RWPE1 (cell line): Measurements from ENCODE around the gene COX7B.
"Not testable (repeated sequence)": the region's sequence is repeated elsewhere in the genome, so short reads cannot be mapped to it uniquely, and the experiment has no call there.

ENCODE experiments used
- CTCF ChIA-PET: fragments of 350-600 bp; sonication (Branson Sonifier 250); formaldehyde crosslinking; extraction: SDS; loops from one replicate; lab custom pipeline; 2021; lab: Yijun Ruan, JAX
- POLR2A ChIA-PET: fragments of 400-600 bp; formaldehyde crosslinking; extraction: SDS; loops from one replicate; lab custom pipeline; 2020; ENCODE audit warnings: antibody characterized with exemption; ENCODE audit not compliant: low non-redundant PET; lab: Yijun Ruan, JAX
- DNase-seq: peaks from one replicate; pipeline ENCODE4 v3.0.0; 2012; ENCODE audit warnings: low spot score
- H3K27ac ChIP-seq: fragments of 450-650 bp; 2 replicates; pipeline ENCODE4 v1.5.1; 2017
- CTCF ChIP-seq: fragments of 450-650 bp; conservative IDR thresholded peaks from 2 replicates; pipeline ENCODE4 v1.5.1; 2017; ENCODE audit warnings: low read depth, mild to moderate bottlenecking

COX7B gene

GRCh38 chrX:77899081-77899828 lies at the start of gene COX7B:
Gene COX7B (plus strand): TSS chrX:77899468. CDS start chrX:77899554, 86 bp downstream.
- POLR2A ChIA-PET: no interaction called here

GRCh38 chrX:77875372-77875771 lies 23.9 kb upstream of the COX7B start:
- ChIA-PET POLR2A (no interaction called here), CTCF (no interaction called here)
- no peak for TF ChIP-seq CTCF
- DNase-seq: no peak
- H3K27ac ChIP-seq: no peak overlapping the region

More at GRCh38 chrX:77899081-77899828, at the start of gene COX7B:
- CTCF ChIA-PET: interaction anchor here (0.5 to 1.9 kb wide), 4 partner anchors 109 to 194 kb away, joined by 3 to 6 read pairs (median 3); no protein-coding TSS in a partner anchor
- DNase-seq: peak; percentile 65
- TF ChIP-seq CTCF: peak; percentile 40
- H3K27ac ChIP-seq: peak within 1 kb of the TSS; percentile 76

GRCh38 chrX:77881418-77881817 lies 17.9 kb upstream of the COX7B start:
- POLR2A ChIA-PET, CTCF ChIA-PET, DNase-seq, H3K27ac ChIP-seq: not testable (repeated sequence)

GRCh38 chrX:77892887-77893286 lies 6.4 kb upstream of the COX7B start:
- CTCF ChIA-PET: no interaction called here
- H3K27ac ChIP-seq: no peak overlapping the region
- no peak for TF ChIP-seq CTCF
- POLR2A ChIA-PET: no interaction called here
- no peak for DNase-seq

GRCh38 chrX:77893713-77894112 lies 5.6 kb upstream of the COX7B start:
- CTCF ChIA-PET: no interaction called here

GRCh38 chrX:77894921-77895886 lies 4.1 kb upstream of the COX7B start, which contains the start of gene MAGT1:
Gene MAGT1 (minus strand): TSS chrX:77895435. CDS start chrX:77895410, 25 bp downstream.
- DNase-seq: peak; percentile 87
- ChIA-PET POLR2A (no interaction called here), CTCF (no interaction called here)
- no peak for TF ChIP-seq CTCF
- peak within 1 kb of the TSS; percentile 76 for H3K27ac ChIP-seq

More at GRCh38 chrX:77893713-77894112, 5.6 kb upstream of the COX7B start:
- H3K27ac ChIP-seq: no peak overlapping the region
- no peak for TF ChIP-seq CTCF
- POLR2A ChIA-PET: no interaction called here
- no peak for DNase-seq
